Liver (tissue), 9 donors: ENCODE results near the gene HACL1. TPM values are rescaled to one million over a fixed set of nuclear protein-coding genes. Genes with fewer than 3 reads are reported as not detected.

Experiments
- DNase-seq: peaks from one replicate; pipeline ENCODE4 v3.0.0-alpha.2; 2017; ENCODE audit warnings: low spot score
- H3K27ac ChIP-seq, 2 donors: one replicate each; pipeline ENCODE4 v1.7.0; 2013; ENCODE audit warnings: inconsistent platforms in 2 of 2, low read length in 2 of 2, control low read depth in 1 of 2, low read depth in 1 of 2, mild to moderate bottlenecking in 1 of 2
- H3K27me3 ChIP-seq, 4 donors: one replicate each; pipeline versions ENCODE4 v1.6.1 to v1.7.0; 2013; ENCODE audit warnings: low read length in 3 of 4, inconsistent platforms in 1 of 4, mild to moderate bottlenecking in 1 of 4, moderate library complexity in 1 of 4; ENCODE audit not compliant: control insufficient read depth in 4 of 4, insufficient read depth in 4 of 4
- H3K36me3 ChIP-seq, 4 donors: one replicate each; pipeline versions ENCODE4 v1.6.1 to v1.7.0; 2013; ENCODE audit warnings: low read length in 3 of 4, mild to moderate bottlenecking in 3 of 4, low read depth in 1 of 4, moderate library complexity in 1 of 4; ENCODE audit not compliant: control insufficient read depth in 4 of 4, insufficient read depth in 3 of 4
- H3K4me1 ChIP-seq, 4 donors: one replicate each; pipeline versions ENCODE4 v1.6.1 to v1.7.0; 2013; ENCODE audit warnings: low read length in 3 of 4, mild to moderate bottlenecking in 3 of 4, moderate library complexity in 1 of 4; ENCODE audit not compliant: control insufficient read depth in 4 of 4, insufficient read depth in 4 of 4
- H3K4me3 ChIP-seq, 3 donors: one replicate each; pipeline versions ENCODE4 v1.6.1 to v1.7.0; 2013; ENCODE audit warnings: low read length in 3 of 3, control low read depth in 1 of 3, low read depth in 1 of 3, mild to moderate bottlenecking in 1 of 3
- H3K9ac ChIP-seq, 2 donors: one replicate each; pipeline ENCODE4 v1.7.0; 2013; ENCODE audit warnings: low read length in 2 of 2, mild to moderate bottlenecking in 2 of 2, moderate library complexity in 2 of 2, control low read depth in 1 of 2, low read depth in 1 of 2
- H3K9me3 ChIP-seq, 4 donors: one replicate each; pipeline versions ENCODE4 v1.6.1 to v1.7.0; 2013; ENCODE audit warnings: low read length in 3 of 4; ENCODE audit not compliant: control insufficient read depth in 4 of 4
- EGR1 ChIP-seq, 2 donors: IDR thresholded peaks; 2 replicates each; pipeline ENCODE4 v1.6.1; 2016 to 2018; ENCODE audit warnings: antibody characterized with exemption in 2 of 2, low read depth in 2 of 2
- FOXA1 ChIP-seq: IDR thresholded peaks from 2 replicates; pipeline ENCODE4 v1.6.1; 2016; ENCODE audit warnings: antibody characterized with exemption
- FOXA2 ChIP-seq: IDR thresholded peaks from 2 replicates; pipeline ENCODE4 v1.6.1; 2016; ENCODE audit warnings: antibody characterized with exemption
- GABPA ChIP-seq, 2 donors: IDR thresholded peaks in 1 of 2; conservative IDR thresholded peaks in 1 of 2; 2 replicates each; pipeline ENCODE4 v1.6.1; 2016; ENCODE audit warnings: antibody characterized with exemption in 2 of 2, mild to moderate bottlenecking in 1 of 2, moderate library complexity in 1 of 2
- HNF4A ChIP-seq, 2 donors: conservative IDR thresholded peaks; 2 replicates each; pipeline ENCODE4 v1.6.1; 2016; ENCODE audit warnings: antibody characterized with exemption in 2 of 2, mild to moderate bottlenecking in 2 of 2
- HNF4G ChIP-seq: IDR thresholded peaks from 2 replicates; pipeline ENCODE4 v1.6.1; 2016; ENCODE audit warnings: antibody characterized with exemption
- JUND ChIP-seq, 2 donors: IDR thresholded peaks; 2 replicates each; pipeline ENCODE4 v1.6.1; 2016; ENCODE audit warnings: antibody characterized with exemption in 2 of 2
- NR2F2 ChIP-seq: IDR thresholded peaks from 2 replicates; pipeline ENCODE4 v1.6.1; 2016; ENCODE audit warnings: antibody characterized with exemption
- RAD21 ChIP-seq, 2 donors: IDR thresholded peaks; 2 replicates each; pipeline ENCODE4 v1.6.1; 2016; ENCODE audit warnings: antibody characterized with exemption in 2 of 2, mild to moderate bottlenecking in 2 of 2
- REST ChIP-seq: IDR thresholded peaks from 2 replicates; pipeline ENCODE4 v1.6.1; 2016; ENCODE audit warnings: antibody characterized with exemption, mild to moderate bottlenecking
- RXRA ChIP-seq, 2 donors: IDR thresholded peaks; 2 replicates each; pipeline ENCODE4 v1.6.1; 2017 to 2018; ENCODE audit warnings: antibody characterized with exemption in 2 of 2, mild to moderate bottlenecking in 1 of 2
- SP1 ChIP-seq: IDR thresholded peaks from 2 replicates; pipeline ENCODE4 v1.6.1; 2018; ENCODE audit warnings: antibody characterized with exemption, mild to moderate bottlenecking
- TAF1 ChIP-seq: conservative IDR thresholded peaks from 2 replicates; pipeline ENCODE4 v1.6.1; 2016; ENCODE audit warnings: antibody characterized with exemption, mild to moderate bottlenecking
- YY1 ChIP-seq: IDR thresholded peaks from 2 replicates; pipeline ENCODE4 v1.6.1; 2016; ENCODE audit warnings: antibody characterized with exemption, mild to moderate bottlenecking
- ZBTB33 ChIP-seq: IDR thresholded peaks from 2 replicates; pipeline ENCODE4 v1.6.1; 2016; ENCODE audit warnings: antibody characterized with exemption
- WGBS: extraction: QIAGEN DNeasy Blood & Tissue Kit; methylation state at CpG from one replicate; pipeline ENCODE4 v1.1.7; 2013; 5-methylcytosine and 5-hydroxymethylcytosine counted together
- polyA plus RNA-seq, 2 donors: library from polyadenylated mRNA; stranded (reverse) in 1 of 2; unstranded in 1 of 2; fragments of 200-250 nt in 1 of 2; fragments of >200 nt in 1 of 2; fragmentation: Nextera tagmentation in 1 of 2; extraction: Ambion mirVana in 1 of 2; gene quantifications; one replicate each; pipeline versions ENCODE4 v1.2.1 to v1.2.3, GENCODE V29; 2013 to 2015
- total RNA-seq, 2 donors: library from RNA; depleted of rRNA; stranded (reverse); fragments of >200 nt; gene quantifications; one replicate each; pipeline ENCODE4 v1.2.3, GENCODE V29; 2014
- TF ChIP-seq, protein P1 (sequence below): IDR thresholded peaks from 2 replicates; pipeline ENCODE4 v1.6.1; 2016; ENCODE audit warnings: antibody characterized with exemption
- TF ChIP-seq, protein P2 (sequence below): IDR thresholded peaks from 2 replicates; pipeline ENCODE4 v1.6.1; 2016; ENCODE audit warnings: antibody characterized with exemption
- TF ChIP-seq, protein P3 (sequence below): fragments of 150-350 bp; IDR thresholded peaks from 2 replicates; pipeline ENCODE4 v1.5.1; 2017; ENCODE audit warnings: improper control_type of control experiment, low read depth, low read length; ENCODE audit not compliant: missing input control
- donor health status: healthy.
- donor health status: healthy.
- donor health status: healthy.
- donor health status: healthy.
- donor health status: healthy.

The HACL1 gene
- total and polyA plus RNA-seq, 4 donors: 13.4 to 46.9 (median 32.2) TPM

DNA sequence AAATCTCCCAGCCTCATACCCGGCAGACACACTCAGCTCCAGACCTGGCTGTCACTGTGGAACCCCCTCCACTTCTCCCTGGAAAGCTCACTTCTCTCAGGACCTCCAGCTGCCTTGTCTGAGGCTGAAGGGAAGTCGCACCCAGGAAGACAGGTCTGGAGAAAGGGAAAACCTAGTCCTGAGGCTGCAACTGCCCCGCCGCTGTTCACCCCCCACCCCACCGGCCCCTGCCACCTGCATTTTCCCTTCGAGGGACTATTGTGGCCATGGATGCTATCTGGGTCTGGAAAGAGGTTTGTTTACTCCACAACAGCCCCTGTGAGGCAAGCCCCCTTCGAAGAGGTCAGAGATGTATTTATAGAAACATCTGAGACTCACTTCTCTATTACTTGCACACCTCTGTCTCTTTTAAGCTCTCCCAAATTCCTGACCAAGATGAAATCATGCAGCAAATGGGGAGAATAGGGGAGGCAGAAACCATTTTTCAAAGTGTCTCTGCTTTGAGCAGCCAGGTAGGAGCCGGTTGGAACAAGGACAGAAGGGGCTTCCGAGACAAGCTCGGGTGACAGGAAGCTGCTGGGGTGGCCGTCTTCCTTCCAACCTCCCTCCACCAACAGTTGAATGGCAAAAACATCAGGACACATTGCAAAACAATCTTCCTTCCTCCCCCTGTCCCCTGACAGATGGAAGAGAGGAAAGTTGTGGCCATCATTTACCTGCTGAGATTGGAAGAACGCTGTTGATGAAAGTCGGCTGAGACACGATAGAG is 80.4 kb downstream of the HACL1 start:
- Histone ChIP-seq H3K9ac (no peak overlapping the region), H3K27me3 (no peaks in the 10 kb centered on the region), H3K4me1 (no peaks in the 10 kb centered on the region), H3K4me3 (no peak overlapping the region), H3K27ac (no peak overlapping the region), H3K9me3 (no peaks in the 10 kb centered on the region), H3K36me3 (no peaks in the 10 kb centered on the region)
- 59% methylated on average over 14 of the region's 14 CpGs for WGBS
- DNase-seq: no peak
- TF ChIP-seq YY1: no peak
- TF ChIP-seq TAF1: no peak
- no peak for TF ChIP-seq REST
- no peak for TF ChIP-seq ZBTB33

DNA sequence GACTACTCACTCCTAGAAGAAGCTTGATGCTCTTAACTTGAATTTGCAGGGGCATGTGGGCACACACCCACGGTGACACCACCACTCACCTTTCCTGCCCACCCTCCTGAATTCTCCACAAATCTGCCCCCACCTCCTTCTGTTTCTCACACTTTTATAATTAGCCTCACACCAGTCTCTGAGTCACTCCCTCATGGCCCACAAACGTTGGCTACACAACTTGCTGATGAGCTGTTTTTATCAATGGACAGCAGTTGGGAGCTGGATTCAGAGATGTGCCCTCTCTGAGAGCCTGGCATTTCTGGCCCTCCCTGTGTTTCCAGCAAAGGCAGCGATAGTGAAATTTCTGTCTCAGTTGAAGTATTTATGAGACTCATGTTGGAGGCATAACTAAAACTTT is 81.2 kb downstream of the HACL1 start:
- no peaks in the 10 kb centered on the region for H3K27me3 ChIP-seq
- H3K4me3 ChIP-seq: no peak overlapping the region
- TF ChIP-seq RXRA (IDR thresholded peaks at IDR 0.05) (no peak), TAF1 (no peak), HNF4A (conservative IDR thresholded peaks at IDR 0.05) (no peak), SP1 (no peak), RAD21 (IDR thresholded peaks at IDR 0.05) (no peak), NR2F2 (no peak), YY1 (no peak), GABPA (IDR thresholded peaks at IDR 0.05 in 1 of 2, conservative IDR thresholded peaks at IDR 0.05 in 1 of 2) (no peak), EGR1 (IDR thresholded peaks at IDR 0.05; ENCODE audit: low read depth in 2 of 2) (no peak), FOXA2 (no peak), JUND (IDR thresholded peaks at IDR 0.05) (no peak), ZBTB33 (no peak), FOXA1 (no peak), REST (no peak), HNF4G (no peak)
- TF ChIP-seq, protein P1, sequence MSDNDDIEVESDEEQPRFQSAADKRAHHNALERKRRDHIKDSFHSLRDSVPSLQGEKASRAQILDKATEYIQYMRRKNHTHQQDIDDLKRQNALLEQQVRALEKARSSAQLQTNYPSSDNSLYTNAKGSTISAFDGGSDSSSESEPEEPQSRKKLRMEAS: no peak
- TF ChIP-seq, protein P2, sequence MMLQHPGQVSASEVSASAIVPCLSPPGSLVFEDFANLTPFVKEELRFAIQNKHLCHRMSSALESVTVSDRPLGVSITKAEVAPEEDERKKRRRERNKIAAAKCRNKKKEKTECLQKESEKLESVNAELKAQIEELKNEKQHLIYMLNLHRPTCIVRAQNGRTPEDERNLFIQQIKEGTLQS: no peak
- TF ChIP-seq, protein P3, sequence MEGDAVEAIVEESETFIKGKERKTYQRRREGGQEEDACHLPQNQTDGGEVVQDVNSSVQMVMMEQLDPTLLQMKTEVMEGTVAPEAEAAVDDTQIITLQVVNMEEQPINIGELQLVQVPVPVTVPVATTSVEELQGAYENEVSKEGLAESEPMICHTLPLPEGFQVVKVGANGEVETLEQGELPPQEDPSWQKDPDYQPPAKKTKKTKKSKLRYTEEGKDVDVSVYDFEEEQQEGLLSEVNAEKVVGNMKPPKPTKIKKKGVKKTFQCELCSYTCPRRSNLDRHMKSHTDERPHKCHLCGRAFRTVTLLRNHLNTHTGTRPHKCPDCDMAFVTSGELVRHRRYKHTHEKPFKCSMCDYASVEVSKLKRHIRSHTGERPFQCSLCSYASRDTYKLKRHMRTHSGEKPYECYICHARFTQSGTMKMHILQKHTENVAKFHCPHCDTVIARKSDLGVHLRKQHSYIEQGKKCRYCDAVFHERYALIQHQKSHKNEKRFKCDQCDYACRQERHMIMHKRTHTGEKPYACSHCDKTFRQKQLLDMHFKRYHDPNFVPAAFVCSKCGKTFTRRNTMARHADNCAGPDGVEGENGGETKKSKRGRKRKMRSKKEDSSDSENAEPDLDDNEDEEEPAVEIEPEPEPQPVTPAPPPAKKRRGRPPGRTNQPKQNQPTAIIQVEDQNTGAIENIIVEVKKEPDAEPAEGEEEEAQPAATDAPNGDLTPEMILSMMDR: no peak
- no peaks in the 10 kb centered on the region for H3K36me3 ChIP-seq
- H3K9ac ChIP-seq: no peak overlapping the region
- H3K27ac ChIP-seq: no peak overlapping the region
- DNase-seq: no peak
- no peaks in the 10 kb centered on the region for H3K9me3 ChIP-seq
- 63% methylated on average over 3 of the region's 3 CpGs for WGBS
- H3K4me1 ChIP-seq: no peaks in the 10 kb centered on the region
